ENCODE measurements around the gene MYG1.
"Not testable (repeated sequence)": the region's sequence is repeated elsewhere in the genome, so short reads cannot be mapped to it uniquely, and the experiment has no call there.

Gene MYG1

DNA sequence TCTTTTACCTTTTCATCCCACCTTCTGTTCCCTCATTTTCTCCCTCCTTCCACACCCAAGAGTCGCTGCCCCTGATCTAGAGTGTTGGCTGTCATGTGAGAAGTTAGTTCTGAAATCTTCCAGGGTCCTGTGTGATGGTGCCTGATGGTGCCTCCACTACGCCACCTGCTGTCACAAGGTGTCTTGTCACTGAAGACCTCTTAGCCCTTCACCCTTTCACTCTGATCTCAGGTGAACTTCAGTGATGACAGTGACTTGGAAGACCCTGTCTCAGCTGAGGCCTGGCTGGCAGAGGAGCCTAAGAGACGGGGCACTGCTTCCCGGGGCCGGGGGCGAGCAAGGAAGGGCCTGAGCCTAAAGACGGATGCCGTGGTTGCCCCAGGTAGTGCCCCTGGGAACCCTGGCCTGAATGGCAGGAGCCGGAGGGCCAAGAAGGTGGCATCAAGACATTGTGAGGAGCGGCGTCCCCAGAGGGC is 11.7 kb upstream of the MYG1 start:
- peak; percentile 48 for DNase-seq (ENCODE audit: low read depth)

DNA sequence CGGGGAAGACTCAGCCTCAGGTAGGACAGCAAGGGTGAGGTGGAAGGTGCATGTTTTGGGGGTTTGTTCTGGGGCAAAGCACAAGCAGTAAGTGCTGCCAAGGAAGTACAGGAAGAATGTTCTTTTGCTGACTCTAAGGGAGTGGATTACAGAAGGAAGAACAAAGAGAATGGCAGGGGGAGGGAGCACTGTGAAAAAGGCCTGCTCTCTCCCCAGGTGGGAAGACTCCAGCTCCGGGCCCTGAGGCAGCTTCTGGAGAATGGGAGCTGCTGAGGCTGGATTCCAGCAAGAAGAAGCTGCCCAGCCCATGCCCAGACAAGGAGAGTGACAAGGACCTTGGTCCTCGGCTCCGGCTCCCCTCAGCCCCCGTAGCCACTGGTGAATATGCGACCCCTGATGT is 11.2 kb upstream of the MYG1 start:
- no peak for DNase-seq (ENCODE audit: low read depth)

DNA sequence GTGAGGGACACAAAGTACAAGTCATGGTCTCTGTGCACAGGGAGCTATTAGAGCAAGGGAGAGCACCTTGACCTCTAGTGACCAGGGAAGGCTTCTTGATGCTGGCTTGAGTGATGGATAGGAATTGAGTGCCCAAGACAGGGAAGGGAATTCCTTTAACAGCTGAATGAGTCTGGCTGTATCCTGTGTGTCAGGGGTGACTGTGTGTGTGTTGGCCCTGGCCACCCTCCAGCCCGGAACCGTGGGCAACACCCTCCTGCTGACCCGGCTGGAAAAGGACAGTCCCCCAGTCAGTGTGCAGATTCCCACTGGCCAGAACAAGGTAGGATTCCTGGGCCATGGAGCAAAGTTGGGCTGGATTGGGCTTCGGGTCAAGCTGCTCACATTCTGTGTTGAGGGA is 9.6 kb upstream of the MYG1 start:
- DNase-seq (ENCODE audit: low read depth), result no peak

DNA sequence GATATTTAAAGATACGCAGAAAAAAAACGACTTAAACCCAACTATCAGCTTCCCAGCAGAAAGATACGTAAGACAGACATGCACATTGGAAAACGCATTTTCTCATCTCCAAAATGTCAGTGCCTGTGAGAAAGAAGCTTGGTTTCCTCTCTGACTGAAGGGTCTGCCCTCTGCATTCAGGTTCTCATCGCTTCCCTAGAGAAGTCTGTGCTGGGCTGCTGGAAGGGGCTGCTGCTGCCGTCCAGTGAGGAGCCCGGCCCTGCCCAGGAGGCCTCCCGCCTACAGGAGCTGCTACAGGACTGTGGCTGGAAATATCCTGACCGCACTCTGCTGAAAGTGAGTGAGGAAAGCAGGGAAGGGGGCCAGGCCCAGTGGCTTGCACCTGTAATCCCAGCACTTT is 8.8 kb upstream of the MYG1 start:
- DNase-seq (ENCODE audit: low read depth), result no peak

DNA sequence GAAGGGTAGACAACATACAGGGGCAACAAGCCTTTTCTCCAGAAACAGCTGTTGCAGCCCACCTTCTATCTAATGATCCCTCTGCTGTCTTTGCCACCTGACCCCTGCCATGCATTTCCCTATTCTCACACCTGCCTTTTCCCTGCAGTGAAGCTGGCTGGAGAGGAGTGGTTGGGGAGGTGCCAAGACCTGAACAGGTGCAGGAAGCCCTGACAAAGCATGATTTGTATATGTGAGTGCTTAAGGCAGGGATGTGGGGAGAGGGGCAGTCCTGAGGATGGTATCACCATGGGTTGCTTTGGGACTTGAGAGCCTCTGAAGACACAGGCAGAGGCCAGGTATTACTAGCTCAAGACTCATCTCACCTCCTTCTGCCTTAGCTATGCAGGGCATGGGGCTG is 7.1 kb upstream of the MYG1 start:
- DNase-seq (ENCODE audit: low read depth), result no peak

DNA sequence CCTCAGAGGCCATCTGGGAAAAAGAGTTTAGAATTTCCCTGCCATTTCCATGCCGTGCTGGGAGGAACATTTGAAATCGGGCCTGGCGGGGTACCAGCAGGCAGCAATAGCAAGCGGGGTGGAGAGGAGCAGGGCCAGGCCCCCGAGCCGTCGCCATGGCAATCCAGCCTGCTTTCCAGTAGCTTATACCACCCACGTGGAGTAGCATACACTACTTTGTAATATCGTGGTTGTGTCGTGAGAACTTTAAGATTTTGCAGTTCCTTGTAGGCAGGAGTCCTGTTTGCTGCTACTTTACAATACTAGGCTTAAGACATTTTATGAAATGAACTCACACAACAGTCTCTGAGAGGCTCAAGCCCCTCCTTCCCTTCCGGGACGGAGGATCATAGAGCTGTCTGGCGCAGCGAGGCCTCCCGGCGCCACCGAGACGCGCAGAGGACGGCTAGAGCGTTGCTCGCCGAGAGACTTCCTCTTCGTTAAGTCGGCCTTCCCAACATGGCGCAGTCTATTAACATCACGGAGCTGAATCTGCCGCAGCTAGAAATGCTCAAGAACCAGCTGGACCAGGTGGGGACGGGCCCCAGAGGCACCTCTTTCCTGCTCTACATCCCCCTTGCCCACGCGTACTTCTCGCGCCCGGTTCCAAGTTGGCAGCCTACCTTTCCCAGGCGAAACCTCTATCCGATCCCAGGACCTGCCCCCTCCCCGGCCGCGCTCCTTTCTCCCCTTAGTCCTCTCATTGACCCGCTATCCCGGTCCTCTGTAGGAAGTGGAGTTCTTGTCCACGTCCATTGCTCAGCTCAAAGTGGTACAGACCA is 4.2 kb upstream of the MYG1 start, which contains the start of gene PFDN5:
TSS of gene PFDN5 (plus strand) at position 473 of the 821 bp plus-strand sequence. CDS start at position 499, 26 bp downstream.
- DNase-seq (ENCODE audit: low read depth), result peak; percentile 94

DNA sequence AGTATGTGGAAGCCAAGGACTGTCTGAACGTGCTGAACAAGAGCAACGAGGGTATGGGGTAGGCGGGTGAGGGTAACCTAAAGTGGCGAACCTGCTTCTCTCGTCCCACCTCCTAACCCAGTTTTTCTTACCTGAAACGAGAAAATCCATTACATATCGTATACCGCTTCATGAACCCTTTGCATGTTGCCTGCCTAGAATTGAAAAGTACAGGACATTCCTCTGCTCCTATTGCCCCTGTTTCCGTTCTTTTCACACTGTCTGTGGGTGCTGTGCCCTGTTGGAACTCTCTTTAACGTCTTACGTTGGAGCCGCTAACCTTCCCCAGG is 3.6 kb upstream of the MYG1 start:
- DNase-seq (ENCODE audit: low read depth), result no peak

DNA sequence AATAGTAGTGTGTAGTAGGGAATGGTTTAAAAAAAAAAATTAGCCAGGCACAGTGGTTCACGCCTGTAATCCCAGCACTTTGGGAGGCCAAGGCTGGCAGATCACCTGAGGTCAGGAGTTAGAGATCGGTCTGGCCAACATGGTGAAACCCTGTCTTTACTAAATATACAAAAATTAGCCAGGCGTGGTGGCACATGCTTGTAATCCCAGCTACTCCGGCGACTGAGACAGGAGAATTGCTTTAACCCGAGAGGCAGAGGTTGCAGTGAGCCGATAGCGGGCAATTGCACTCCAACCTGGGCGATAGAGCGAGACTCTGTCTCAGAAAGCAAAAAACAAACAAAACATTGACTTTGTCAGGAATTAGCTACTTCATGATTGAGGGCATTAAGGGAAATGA is 2.4 kb upstream of the MYG1 start:
- DNase-seq (ENCODE audit: low read depth), result not testable (repeated sequence)

DNA sequence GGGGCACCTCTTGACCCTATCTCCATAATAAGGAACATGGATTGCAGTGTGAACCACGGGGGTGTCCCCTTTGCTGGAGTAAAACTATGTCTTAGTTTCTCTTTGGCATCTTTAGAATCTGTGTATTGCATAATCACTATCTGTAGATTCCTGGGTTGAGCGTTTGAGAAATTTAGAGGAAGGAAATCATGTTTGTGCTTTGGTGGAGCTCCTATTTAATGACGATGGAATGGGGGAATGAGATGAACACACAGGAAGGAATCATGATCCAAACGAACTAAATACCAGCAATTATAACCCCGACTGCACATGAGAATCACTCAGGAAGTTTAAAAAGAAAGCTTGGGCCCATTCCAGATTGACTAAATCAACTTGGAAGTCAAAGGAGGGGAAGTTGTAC is 1.3 kb upstream of the MYG1 start:
- DNase-seq (ENCODE audit: low read depth), result peak; percentile 95

DNA sequence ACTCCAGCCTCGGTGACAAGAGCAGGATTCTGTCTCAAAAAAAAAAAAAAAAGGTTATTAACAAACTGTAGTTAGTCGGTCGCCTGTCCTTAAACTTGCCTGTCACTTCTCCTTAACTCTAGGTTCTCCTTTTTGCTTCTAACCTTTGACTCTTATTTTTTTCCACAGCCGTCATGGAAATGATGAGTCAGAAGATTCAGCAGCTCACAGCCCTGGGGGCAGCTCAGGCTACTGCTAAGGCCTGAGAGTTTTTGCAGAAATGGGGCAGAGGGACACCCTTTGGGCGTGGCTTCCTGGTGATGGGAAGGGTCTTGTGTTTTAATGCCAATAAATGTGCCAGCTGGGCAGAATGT is 418 bp upstream of the MYG1 start:
- peak; percentile 89 for DNase-seq (ENCODE audit: low read depth)

DNA sequence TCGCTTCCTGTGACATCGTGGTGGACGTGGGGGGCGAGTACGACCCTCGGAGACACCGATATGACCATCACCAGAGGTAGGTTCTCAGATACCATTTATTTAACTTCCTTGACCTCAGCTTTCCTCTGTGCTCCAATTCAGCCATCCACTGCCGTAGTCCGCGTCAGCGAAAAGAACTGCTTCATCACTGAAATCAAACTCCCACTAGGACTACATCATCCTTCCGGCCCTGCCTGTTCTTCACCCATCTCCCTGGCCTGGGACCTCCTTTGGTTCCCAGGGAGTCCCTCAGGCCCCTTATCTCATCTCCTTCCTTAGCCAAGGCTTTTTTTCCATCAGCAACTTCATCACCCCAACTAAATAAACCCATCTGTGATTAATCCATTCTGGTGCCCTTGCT is 692 bp downstream of the MYG1 start:
- peak; percentile 71 for DNase-seq (ENCODE audit: low read depth)

DNA sequence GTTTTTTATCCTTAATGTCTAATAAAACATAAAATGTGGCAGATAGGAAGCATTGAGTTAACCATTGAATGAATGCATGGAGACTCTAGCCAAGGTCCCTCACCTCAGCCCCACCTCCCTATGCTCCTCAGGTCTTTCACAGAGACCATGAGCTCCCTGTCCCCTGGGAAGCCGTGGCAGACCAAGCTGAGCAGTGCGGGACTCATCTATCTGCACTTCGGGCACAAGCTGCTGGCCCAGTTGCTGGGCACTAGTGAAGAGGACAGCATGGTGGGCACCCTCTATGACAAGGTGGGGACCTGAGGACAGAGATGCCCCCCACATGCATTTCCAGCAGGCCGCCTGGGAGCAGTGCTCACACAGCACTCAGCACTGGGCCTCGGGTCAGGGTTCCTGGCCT is 3.4 kb downstream of the MYG1 start:
- DNase-seq (ENCODE audit: low read depth), result no peak

DNA sequence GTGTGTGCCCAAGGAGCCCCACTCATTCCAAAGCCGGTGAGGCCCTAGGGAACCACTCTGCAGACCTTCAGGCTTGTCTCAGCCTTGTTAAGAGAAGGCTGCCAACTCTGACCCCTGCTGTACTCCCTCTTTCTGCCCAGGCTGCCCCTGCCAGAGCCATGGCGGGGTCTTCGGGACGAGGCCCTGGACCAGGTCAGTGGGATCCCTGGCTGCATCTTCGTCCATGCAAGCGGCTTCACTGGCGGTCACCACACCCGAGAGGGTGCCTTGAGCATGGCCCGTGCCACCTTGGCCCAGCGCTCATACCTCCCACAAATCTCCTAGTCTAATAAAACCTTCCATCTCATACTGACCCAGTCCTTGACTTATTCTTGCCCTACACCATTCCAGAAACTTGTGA is 7.3 kb downstream of the MYG1 start:
- DNase-seq (ENCODE audit: low read depth), result no peak

DNA sequence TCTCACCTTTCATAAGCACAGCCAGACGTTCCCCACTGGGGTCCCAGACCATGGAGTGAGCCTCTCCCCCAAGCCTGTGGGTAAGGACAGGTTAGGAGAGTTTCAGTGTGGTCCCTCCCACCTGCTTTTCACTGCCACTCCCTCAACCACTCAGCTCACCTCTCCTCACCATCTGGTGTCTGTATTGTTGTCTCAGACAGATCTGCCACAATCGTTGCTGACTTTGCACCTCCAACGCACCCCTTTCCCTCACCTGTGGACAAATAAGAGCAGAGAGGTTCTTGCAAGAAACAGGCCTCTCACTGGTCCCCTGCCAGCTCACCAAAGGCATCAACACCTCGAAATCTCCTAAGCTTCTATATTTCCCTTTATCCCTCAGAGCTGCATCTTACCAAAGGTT is 8.8 kb downstream of the MYG1 start:
- DNase-seq (ENCODE audit: low read depth), result no peak

DNA sequence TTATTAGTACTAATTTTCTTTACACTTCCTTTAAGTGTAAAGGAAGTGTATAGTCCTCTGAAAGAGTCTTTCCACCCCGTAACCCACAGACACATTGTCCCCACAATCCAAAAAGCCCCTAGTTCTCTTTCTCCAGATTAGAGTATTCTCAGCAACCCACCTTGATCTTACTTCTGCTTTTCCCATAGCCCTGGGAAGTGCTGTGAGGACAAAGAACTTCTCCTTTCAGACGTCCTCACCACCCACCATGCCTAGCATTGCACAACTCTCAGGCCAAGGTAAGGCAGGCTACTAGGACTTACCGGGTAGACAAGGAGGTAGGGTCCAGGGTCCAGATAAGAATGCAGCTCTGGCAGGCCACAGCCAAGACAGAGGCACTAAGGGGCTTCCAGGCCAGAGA is 14.5 kb downstream of the MYG1 start:
- DNase-seq (ENCODE audit: low read depth), result no peak

DNA sequence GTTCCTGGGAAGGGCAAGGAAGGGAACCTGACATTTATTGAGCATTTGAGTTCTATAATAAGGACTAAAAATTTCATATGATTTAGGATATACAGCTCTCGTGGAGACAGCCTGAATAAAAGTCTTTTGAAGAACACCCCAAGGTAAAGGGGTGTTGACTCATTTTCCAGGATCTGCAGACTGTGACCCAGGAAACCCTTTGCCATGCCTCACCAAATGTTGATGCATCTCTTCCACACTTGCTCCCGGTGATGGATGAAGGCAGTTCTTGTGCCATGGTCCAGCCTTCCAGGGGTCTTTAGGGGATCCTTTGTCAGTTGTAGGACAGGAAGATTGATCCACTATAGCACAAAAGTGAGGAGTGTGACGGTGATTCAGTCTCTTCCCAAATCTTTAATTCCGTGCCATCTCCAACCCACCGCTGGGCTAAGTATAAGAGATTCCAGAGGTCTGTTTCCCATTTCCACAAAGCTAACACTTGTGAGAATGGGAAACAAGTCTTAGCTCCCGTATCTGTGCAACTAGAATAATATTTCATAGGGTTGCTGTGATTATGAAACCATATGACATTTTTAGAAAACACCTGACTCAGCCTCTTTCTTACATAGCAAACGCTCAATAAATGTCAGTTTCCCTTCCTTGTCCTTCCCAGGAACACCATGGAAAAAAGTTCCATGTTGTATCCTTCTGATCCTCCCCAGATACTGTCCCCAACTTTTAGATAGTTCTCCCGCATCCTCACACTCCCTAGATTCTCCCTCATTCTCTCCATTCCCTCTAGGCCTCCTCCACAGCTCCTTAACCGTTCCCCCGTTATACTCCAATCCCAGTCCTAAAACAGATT is 21.1 kb downstream of the MYG1 start:
- peak; percentile 30 for DNase-seq (ENCODE audit: low read depth)

DNA sequence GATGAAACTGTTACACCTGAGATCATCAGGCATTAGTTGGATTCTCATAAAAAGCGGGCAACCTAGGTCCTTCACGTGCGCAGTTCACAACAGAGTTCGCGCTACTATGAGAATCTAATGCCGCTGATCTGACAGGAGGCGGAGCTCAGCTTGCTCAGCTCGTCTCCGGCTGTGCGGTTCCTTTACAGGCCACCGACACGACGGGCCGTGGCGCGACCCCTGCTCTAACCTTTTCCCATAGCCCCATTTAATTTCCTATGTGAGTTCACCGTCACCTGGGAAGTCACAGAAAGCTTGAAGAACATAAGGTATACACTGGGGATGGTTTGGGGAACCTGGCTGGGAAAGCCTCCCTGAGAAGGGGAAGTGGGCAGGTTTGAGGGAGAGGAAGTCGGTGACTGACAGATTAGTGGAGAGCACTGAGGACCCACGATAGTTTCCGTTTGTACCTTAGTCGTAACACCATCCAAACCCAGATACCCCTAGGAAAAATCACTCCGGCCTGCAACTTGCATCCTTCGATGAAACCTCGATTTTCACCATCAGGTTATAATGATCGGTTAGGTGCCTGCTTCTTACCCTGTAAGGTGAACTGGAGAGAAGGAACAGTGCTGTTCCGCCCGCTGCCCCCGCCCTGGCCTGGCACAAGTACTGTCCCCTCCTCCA is 24.8 kb downstream of the MYG1 start:
- DNase-seq (ENCODE audit: low read depth), result no peak

DNA sequence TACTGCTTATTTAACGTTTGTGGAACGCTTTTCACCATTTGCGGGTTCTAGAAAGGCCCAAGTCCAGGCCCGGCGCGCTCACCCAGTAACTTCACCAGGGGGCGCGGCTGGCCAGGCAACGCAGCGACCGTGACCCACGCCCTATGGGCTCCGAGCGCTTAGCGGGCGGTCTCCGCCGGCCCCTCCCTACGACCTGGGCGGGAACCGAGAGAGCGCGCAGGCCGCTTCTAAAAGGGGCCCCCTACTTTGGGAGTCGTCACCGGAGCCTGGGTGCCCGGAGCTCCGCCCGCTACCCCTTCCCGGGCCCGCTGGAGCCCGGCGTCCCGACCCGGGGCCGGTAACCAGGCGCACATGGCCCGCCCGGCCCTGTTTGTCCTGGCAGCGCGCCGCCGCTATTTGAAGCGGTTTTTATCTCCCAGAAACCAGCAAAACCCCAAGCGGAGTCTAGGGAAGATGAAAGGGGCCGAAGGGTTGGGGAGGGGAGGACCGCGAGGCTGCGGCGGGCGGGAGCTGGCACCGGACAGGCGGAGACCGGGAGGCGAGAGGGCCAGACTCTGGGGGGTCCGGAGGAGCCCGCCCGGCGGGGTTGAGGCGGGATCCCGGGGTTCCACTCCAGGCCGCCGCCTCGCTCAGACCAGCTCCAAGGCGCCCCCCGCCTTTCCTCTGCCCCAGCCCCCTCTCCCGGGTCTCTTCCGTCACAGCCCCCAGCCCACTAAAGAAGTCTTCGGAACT is 25.4 kb downstream of the MYG1 start:
- DNase-seq (ENCODE audit: low read depth), result peak; percentile 95

DNA sequence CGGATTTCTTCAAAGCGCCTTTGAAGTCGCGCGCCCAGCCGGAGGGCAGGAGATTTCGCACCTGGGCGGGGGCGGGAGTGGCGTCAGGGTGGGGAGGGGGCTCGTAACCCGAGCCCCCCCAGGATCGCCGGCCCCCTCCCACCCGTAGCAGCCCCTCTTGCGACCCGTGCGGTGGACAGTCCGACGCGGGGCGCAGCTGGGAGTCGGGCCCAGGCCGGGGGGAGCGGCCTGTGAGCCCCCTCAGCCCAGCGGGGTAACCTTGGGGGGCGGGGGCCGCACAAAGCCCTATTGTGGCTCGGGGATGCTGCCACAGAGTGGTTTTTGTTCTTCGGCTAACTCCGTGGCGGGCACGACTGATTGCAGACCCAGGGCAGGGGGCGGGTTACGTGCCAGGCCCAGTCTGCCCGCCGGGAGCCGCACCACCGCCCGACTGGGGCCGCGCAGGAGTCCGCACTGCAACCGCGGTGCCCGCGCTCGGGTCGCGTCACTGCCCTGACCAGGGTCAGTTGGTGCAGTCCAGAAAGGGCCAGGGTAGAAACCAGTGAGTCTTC is 26.1 kb downstream of the MYG1 start:
- no peak for DNase-seq (ENCODE audit: low read depth)

DNA sequence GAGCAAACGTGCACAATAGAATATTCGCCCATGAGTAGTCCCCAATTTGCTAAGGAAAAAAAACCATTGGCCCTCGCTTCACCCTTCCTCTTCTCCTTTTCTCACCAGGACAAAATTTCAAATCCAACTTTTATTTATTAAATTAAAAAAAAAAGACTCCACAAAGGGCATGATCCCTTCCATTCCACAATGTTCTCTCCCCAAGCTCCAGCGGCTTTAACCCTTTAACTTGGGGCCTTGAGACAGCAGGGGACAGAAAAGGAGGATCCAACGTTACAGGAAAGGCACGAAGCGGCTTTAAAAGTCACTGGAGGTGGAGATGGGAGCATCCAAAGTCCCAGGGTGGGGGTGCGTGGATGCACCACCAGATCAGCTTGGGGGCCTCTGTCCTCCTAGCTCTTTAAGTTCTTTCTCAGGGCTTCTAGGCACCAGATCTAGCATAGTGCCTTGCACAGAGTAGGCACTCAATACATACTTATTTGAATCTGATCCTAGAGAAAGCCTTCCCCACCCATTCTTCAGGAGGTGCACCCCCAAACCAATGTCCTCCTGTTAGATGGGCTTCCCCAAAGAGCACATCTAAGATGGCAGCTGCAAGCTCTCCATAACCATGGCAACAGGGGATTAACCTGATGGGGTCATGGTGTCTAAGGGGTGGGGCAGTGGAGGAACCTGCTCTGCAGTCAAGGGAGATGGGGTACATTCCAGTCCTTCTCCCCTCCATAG is 27.1 kb downstream of the MYG1 start:
- DNase-seq (ENCODE audit: low read depth), result no peak

DNA sequence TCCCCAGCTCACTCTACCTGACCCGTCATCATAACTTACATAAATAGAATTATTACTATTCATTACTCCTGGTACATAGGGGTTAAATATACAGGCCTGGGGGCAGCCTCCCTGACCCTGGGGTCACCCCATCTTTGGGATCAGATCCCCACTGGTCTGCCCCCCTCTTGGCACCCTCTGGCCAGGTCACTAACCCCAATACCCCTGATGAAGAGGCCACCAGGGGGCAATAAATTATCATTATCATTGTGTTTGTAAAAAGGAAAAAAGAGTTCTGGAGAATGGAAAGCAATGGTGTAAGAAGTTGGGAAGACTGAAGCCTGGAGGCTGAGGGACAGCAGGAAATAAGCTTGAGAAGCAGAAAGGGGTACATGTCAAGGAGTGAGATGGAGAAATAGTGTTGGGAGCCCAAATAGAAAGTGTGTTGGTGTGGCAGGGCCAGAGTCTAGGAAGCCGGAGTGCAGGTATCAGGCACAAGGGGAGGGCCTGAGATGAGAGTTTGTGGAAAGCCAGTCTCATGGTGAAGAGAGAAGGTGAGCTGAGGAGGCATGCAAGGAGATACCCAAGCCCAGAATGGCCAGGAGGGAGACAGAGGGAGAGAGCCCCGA is 28.0 kb downstream of the MYG1 start:
- peak; percentile 14 for DNase-seq (ENCODE audit: low read depth)
